ENCODE data around the gene ATRNL1.
"Not testable (repeated sequence)": the region's sequence is repeated elsewhere in the genome, so short reads cannot be mapped to it uniquely, and the experiment has no call there.

GRCh38 chr10:115319669-115320068, 226.5 kb downstream of the ATRNL1 start:
- TF ChIP-seq EZH2 (IDR thresholded peaks at IDR 0.05; ENCODE audit: low read length, unreplicated experiment); CTCF (conservative IDR thresholded peaks at IDR 0.05; ENCODE audit: low read depth, low read length): not testable (repeated sequence)
